BE2C (cell line): ENCODE measurements around the gene PADI1.

Experiments
- DNase-seq: peaks from one replicate; pipeline ENCODE4 v3.0.0-alpha.2; 2020
- H3K27me3 ChIP-seq: fragments of 250-450 bp; sonication (Bioruptor Pico); 2 replicates; pipeline ENCODE4 v1.5.1; 2020; ENCODE audit warnings: mild to moderate bottlenecking
- H3K36me3 ChIP-seq: fragments of 250-450 bp; sonication (Bioruptor Pico); 2 replicates; pipeline ENCODE4 v1.5.1; 2020; ENCODE audit warnings: mild to moderate bottlenecking
- H3K4me1 ChIP-seq: fragments of 250-450 bp; sonication (Bioruptor Pico); 2 replicates; pipeline ENCODE4 v1.5.1; 2020
- H3K4me3 ChIP-seq: 2 replicates; pipeline ENCODE4 v1.5.1; 2011; ENCODE audit warnings: low read depth, low read length
- H3K9me3 ChIP-seq: fragments of 250-450 bp; sonication (Bioruptor Pico); 2 replicates; pipeline ENCODE4 v1.5.1; 2020
- TF ChIP-seq, protein P1 (sequence below): IDR thresholded peaks from 2 replicates; pipeline ENCODE4 v1.5.1; 2012; ENCODE audit warnings: mild to moderate bottlenecking, low read depth, low read length

The PADI1 gene

DNA sequence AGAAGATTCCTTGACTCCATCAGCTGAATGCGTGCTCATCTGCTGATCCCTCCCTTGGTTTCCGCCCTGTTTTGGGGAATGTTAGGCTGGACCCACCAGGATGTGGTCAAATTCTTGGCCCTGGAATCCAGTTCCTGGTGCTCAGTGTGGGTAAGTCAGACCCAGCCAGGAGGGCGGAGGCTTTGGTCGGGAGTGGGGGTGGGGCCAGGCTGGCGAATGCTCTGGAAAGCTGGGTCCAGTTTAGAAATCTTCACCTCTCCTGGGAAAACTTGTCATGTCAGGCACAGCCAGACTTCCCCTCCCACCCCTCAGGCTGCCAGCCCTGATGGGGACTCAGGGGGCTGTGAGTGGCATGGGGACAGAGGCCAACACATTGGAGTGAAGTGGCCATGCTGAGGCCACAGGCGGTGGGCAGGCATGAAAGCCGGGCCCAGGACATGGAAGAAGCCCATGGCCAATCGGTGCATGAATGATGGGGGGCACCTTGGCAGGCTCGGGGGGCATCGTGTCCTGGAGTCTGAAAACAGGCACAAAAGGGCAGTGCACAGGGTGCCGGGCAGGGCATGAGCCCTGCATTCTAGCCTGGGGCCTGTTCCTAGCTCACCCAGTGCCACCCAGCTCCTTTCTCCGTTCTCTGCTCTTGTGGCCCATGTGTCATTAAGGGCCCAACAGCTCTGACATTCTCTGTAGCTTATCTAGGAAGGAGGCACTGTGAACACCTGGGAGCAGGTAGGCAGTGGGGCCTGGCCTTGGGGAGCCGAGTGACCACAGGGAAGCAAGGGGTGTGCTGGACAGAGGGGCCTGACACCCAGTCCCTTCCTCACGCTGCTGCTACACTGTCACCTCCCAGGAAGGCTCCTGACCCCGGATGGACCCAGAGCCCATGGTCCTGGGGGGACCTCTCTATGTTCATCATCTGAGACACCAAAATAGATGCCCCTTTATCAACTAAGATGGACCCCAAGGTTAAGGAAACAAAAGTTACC is 14.6 kb upstream of the PADI1 start:
- Histone ChIP-seq H3K4me1 (no peaks in the 10 kb centered on the region), H3K4me3 (no peak overlapping the region), H3K27me3 (no peaks in the 10 kb centered on the region), H3K36me3 (no peaks in the 10 kb centered on the region), H3K9me3 (no peaks in the 10 kb centered on the region)
- TF ChIP-seq, protein P1, sequence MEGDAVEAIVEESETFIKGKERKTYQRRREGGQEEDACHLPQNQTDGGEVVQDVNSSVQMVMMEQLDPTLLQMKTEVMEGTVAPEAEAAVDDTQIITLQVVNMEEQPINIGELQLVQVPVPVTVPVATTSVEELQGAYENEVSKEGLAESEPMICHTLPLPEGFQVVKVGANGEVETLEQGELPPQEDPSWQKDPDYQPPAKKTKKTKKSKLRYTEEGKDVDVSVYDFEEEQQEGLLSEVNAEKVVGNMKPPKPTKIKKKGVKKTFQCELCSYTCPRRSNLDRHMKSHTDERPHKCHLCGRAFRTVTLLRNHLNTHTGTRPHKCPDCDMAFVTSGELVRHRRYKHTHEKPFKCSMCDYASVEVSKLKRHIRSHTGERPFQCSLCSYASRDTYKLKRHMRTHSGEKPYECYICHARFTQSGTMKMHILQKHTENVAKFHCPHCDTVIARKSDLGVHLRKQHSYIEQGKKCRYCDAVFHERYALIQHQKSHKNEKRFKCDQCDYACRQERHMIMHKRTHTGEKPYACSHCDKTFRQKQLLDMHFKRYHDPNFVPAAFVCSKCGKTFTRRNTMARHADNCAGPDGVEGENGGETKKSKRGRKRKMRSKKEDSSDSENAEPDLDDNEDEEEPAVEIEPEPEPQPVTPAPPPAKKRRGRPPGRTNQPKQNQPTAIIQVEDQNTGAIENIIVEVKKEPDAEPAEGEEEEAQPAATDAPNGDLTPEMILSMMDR, result no peak
- DNase-seq, result no peak

DNA sequence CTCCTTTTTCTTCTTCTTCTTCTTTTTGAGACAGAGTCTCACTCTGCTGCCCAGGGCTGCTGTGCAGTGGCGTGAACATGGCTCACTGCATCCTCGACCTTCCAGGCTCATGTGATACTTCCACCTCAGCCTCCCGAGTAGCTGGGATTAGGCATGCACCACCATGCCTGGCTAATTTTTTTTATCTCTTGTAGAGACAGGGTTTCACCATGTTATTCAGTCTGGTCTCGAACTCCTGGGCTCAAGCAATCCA is 13.0 kb upstream of the PADI1 start:
- Histone ChIP-seq H3K9me3 (no peaks in the 10 kb centered on the region), H3K27me3 (no peaks in the 10 kb centered on the region), H3K4me3 (no peak overlapping the region), H3K4me1 (no peaks in the 10 kb centered on the region), H3K36me3 (no peaks in the 10 kb centered on the region)
- DNase-seq, result no peak
- TF ChIP-seq, protein P1, result no peak

DNA sequence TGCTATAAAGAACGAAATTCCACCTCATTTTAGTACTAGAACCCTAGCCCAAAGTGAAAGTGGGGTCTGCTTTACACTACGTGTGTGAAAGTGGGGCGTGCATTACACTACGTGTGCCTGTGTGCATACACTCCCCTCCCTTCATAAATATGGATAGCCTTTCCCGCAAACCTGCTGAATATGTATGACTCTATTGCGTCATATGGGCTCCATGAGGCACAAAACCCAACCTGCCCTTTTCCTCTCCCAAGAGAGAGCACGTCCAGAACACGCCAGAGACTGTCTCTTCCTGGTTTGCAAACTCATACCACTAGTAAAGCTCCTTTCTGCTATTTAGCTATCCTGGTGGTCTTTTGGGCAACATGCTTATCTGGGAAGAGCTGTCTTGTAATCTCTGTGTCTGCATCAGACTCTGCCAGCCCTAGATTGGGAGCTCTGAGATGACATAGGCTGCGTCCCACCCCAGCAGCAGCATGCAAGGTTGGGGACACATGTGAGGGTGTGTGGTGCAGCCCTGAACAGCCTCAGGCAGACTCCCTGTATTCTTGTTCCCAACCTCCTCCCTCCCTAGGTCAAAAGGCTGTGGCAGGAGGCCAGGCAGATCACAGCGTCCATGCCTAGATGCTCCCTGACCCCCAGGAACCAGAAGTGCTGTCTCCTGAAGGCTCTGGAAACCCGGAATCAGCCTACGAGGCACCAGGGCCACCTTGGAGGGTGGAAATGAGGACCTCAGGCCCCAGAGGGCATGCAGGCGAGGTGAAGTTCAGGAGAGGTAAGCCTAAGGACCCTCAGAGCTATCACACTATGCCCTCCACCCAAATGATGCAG is 12.3 kb upstream of the PADI1 start:
- TF ChIP-seq, protein P1, result no peak
- H3K27me3 ChIP-seq, result no peaks in the 10 kb centered on the region
- H3K4me3 ChIP-seq, result no peak overlapping the region
- H3K9me3 ChIP-seq, result no peaks in the 10 kb centered on the region
- no peak for DNase-seq
- no peaks in the 10 kb centered on the region for H3K36me3 ChIP-seq
- no peaks in the 10 kb centered on the region for H3K4me1 ChIP-seq

DNA sequence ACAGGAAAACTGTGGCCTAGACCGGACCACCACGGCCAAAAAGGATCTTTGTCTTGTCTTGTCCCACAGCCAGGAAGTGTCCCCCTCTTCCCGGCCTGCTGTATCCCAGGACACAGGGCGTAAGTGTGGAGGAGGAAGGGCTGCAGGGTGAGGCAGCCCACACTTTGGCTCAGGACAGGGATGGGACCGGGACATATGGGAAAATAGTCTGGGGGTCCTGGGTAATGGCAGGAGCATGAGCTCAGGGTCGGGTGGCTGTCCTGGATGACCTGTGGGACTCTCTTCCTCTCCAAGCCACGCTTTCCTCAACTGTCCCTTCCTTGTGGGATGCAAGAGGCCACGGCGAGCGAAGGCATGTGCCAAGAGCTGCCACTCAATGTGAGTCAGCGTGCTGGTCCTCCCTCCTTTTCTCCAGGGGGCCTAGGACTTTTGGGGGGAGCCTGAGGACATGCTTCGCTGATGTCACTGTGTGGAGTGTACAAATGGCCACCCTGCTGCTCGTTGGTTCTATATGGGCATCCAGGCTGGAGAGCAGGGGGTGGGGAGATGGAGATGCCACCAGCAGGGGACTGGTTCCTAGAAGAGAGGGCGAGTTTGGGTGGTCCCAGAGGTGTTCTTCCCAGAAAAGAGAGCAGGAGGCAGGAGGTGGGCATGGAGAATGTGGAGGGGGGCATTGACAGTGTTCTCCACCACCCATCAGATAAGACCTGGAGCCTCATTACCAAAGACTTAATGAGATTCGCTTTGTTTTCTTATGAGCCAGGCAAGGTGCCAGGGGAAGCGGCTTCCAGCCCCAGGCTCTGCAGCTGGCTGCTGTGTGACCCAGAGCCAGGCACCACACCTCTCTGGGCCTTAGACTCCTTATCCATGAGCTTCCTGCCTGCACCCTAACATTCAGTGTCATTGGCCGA is 11.5 kb upstream of the PADI1 start:
- H3K4me1 ChIP-seq, result no peaks in the 10 kb centered on the region
- no peak for DNase-seq

DNA sequence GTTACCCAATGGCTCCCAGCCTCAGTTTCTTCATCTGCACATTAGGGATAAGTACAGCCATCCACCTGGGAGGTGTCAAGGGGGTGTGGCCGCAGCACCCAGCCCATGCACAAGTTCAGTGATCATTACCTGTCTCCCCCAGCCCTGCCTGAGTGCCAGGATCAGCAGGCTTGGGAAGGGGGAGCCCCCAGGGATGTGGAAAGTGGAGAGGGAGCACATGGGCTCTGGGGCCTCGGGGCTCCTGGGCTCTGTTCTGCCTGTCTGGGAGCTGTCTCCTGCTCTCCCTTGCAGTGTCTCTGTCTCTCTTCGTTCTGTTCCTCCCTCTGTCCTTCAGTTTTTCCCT is 10.8 kb upstream of the PADI1 start:
- DNase-seq, result no peak
- Histone ChIP-seq H3K4me3 (no peak overlapping the region), H3K36me3 (no peaks in the 10 kb centered on the region), H3K9me3 (no peaks in the 10 kb centered on the region), H3K27me3 (no peaks in the 10 kb centered on the region), H3K4me1 (no peaks in the 10 kb centered on the region)
- TF ChIP-seq, protein P1, result no peak

More for the DNA sequence above, 11.5 kb upstream of the PADI1 start:
- Histone ChIP-seq H3K36me3 (no peaks in the 10 kb centered on the region), H3K27me3 (no peaks in the 10 kb centered on the region), H3K4me3 (no peak overlapping the region), H3K9me3 (no peaks in the 10 kb centered on the region)
- TF ChIP-seq, protein P1, result no peak
